Endothelial cell (in vitro differentiated cells): Measurements from ENCODE around the gene OTUB1. TPM values are rescaled to one million over a fixed set of nuclear protein-coding genes. Genes with fewer than 3 reads are reported as not detected.

Experiments used
- DNase-seq: peaks from one replicate; pipeline ENCODE4 v3.0.0; 2021; ENCODE audit warnings: low spot score
- H3K27ac Mint-ChIP-seq: one replicate; pipeline ENCODE4 v1.8.0; 2021; ENCODE audit warnings: mixed read lengths, inconsistent platforms; ENCODE audit not compliant: unreplicated experiment
- H3K27me3 Mint-ChIP-seq: one replicate; pipeline ENCODE4 v1.8.0; 2021; ENCODE audit warnings: mild to moderate bottlenecking, moderate library complexity, mixed read lengths, inconsistent platforms; ENCODE audit not compliant: unreplicated experiment
- H3K36me3 Mint-ChIP-seq: one replicate; pipeline ENCODE4 v1.8.0; 2021; ENCODE audit warnings: mild to moderate bottlenecking, low read depth, mixed read lengths, inconsistent platforms; ENCODE audit not compliant: unreplicated experiment
- H3K4me1 Mint-ChIP-seq: one replicate; pipeline ENCODE4 v1.8.0; 2021; ENCODE audit warnings: mild to moderate bottlenecking, mixed read lengths, inconsistent platforms; ENCODE audit not compliant: unreplicated experiment
- H3K4me3 Mint-ChIP-seq: one replicate; pipeline ENCODE4 v1.8.0; 2021; ENCODE audit warnings: mild to moderate bottlenecking, mixed read lengths, inconsistent platforms; ENCODE audit not compliant: unreplicated experiment
- H3K9me3 Mint-ChIP-seq: one replicate; pipeline ENCODE4 v1.8.0; 2021; ENCODE audit warnings: mixed read lengths, inconsistent platforms; ENCODE audit not compliant: unreplicated experiment
- total RNA-seq: library from RNA; stranded (reverse); fragmentation: NEBNext Ultra II Directional; extraction: Animal tissue kit (Norgen Biotek cat#: 25700); gene quantifications from one replicate; pipeline ENCODE4 v1.2.1, GENCODE V29; 2021; ENCODE audit not compliant: unreplicated experiment
- TF ChIP-seq, protein P1 (sequence below): fragments of 200-600 bp; sonication (generic); IDR thresholded peaks from one replicate; pipeline ENCODE4 v1.5.0; 2021; ENCODE audit warnings: antibody characterized with exemption; ENCODE audit not compliant: unreplicated experiment

The OTUB1 gene
- total RNA-seq, 1 donor from 2014 or later = 69.8 TPM

DNA sequence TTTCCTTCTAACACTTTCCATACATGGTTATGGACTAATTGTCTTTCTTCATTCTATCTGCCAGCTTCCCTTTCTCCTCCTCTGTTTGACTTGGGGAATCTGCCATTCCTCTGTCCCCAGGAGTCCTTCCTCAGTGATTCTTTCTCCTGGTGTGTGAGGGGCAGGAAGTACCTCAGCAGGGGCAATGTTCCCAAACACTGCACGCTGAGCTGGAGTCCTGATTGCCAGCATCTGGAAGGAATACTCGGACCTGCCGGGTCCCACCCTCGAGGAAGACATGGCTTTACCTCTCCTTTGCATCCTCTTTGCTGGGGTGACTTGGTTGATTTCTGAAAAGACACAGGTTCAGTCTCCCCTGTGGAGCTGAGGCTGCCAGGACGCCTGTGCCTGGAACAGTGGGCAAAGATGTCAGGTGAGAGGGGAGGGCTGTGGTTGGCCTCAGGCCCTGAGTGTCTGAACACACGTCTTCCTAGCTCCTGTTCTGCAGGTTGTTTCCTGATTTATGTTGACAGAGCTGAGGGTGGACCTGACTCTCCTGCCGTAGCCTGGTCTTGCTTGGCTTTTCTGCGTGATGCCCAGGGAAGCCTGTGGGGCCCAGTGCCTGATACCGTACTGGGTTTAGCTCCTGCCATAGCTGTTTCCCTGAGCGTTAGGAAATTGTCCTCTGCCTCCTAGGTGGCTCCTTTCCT is 7.5 kb upstream of the OTUB1 start:
- no peaks in the 10 kb centered on the region for H3K36me3 Mint-ChIP-seq
- no peaks in the 10 kb centered on the region for H3K9me3 Mint-ChIP-seq
- no peak for DNase-seq
- peaks cover 10% of the 10 kb centered on the region for H3K27me3 Mint-ChIP-seq
- no peak overlapping the region for H3K4me3 Mint-ChIP-seq
- H3K4me1 Mint-ChIP-seq = peaks cover 22% of the 10 kb centered on the region
- no peak overlapping the region for H3K27ac Mint-ChIP-seq
- TF ChIP-seq, protein P1, sequence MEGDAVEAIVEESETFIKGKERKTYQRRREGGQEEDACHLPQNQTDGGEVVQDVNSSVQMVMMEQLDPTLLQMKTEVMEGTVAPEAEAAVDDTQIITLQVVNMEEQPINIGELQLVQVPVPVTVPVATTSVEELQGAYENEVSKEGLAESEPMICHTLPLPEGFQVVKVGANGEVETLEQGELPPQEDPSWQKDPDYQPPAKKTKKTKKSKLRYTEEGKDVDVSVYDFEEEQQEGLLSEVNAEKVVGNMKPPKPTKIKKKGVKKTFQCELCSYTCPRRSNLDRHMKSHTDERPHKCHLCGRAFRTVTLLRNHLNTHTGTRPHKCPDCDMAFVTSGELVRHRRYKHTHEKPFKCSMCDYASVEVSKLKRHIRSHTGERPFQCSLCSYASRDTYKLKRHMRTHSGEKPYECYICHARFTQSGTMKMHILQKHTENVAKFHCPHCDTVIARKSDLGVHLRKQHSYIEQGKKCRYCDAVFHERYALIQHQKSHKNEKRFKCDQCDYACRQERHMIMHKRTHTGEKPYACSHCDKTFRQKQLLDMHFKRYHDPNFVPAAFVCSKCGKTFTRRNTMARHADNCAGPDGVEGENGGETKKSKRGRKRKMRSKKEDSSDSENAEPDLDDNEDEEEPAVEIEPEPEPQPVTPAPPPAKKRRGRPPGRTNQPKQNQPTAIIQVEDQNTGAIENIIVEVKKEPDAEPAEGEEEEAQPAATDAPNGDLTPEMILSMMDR = no peak

GRCh38 chr11:63979426-63979825 is 6.8 kb upstream of the OTUB1 start:
- Mint-ChIP-seq H3K4me1 (peaks cover 18% of the 10 kb centered on the region), H3K36me3 (no peaks in the 10 kb centered on the region), H3K27me3 (peaks cover 6% of the 10 kb centered on the region), H3K9me3 (no peaks in the 10 kb centered on the region), H3K27ac (no peak overlapping the region), H3K4me3 (no peak overlapping the region)
- TF ChIP-seq, protein P1 = no peak
- no peak for DNase-seq

DNA sequence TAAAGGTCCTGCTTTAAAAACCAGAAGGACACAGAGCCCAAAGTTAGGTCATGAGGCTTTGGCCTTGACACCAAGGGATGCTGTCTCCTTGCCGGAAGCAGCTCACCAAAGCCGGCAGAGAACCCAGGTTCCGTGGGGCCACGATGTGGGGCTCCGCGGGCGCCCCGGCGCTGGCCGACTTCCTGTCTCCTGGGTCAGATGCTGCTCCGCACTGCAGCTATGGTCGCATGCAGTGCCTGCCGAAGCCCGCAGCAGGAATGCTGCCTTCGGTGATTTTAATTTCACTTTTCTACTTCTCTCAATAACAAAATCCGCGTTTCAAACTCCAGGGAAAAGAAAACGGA is 454 bp upstream of the OTUB1 start:
- H3K27me3 Mint-ChIP-seq = peaks cover 12% of the 10 kb centered on the region
- peaks cover 12% of the 10 kb centered on the region for H3K4me1 Mint-ChIP-seq
- no peak for DNase-seq
- TF ChIP-seq, protein P1 = no peak
- H3K9me3 Mint-ChIP-seq = no peaks in the 10 kb centered on the region
- peak overlapping the region; percentile 96 for H3K27ac Mint-ChIP-seq
- H3K4me3 Mint-ChIP-seq = peak overlapping the region; percentile 96
- peaks cover 10% of the 10 kb centered on the region for H3K36me3 Mint-ChIP-seq

DNA sequence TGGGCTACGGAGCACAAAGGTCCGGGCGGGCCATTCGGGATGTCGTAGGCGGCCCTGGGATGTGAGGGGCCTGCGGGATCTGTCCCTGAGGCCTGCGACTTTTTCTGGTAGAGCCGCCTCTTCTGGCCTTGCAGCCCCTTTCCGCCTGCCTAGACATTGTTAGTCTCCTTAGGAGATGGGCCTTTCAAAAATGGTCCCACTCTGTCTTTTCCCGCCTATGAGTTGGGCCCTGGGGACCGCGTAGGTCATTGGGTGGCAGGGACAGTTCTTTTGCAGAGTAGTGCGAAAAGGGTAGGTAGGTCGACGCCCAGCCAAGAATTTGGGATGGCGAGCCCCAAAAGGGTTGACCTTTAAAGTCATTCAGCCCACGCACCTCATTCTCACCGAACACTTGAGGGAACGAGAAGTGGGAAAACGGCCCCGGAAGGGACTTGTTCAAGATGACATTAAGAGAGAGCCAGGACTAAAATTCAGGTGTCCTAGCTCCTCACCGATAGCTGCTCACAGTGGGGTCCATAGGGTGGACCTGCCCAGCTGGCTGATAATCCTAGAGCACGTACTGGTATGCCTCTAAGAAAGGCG is 785 bp downstream of the OTUB1 start:
- Mint-ChIP-seq H3K9me3 (no peaks in the 10 kb centered on the region), H3K27me3 (peaks cover 12% of the 10 kb centered on the region), H3K27ac (peak overlapping the region; percentile 64), H3K36me3 (peaks cover 17% of the 10 kb centered on the region), H3K4me1 (peaks cover 12% of the 10 kb centered on the region), H3K4me3 (peak overlapping the region; percentile 87)
- TF ChIP-seq, protein P1 = no peak
- DNase-seq = no peak

GRCh38 chr11:63991558-63991957 is 5.3 kb downstream of the OTUB1 start:
- Mint-ChIP-seq H3K27ac (no peak overlapping the region), H3K4me3 (peak overlapping the region; percentile 62), H3K9me3 (no peaks in the 10 kb centered on the region), H3K27me3 (peaks cover 11% of the 10 kb centered on the region), H3K36me3 (peaks cover 36% of the 10 kb centered on the region), H3K4me1 (peaks cover 2% of the 10 kb centered on the region)
- DNase-seq = no peak
- TF ChIP-seq, protein P1 = no peak
